Measurements from ENCODE around the gene UBE2H.
A peak's percentile ranks its signal among the peaks of the same experiment; 100 is the strongest.

- TF ChIP-seq MXI1 (IDR thresholded peaks at IDR 0.05; ENCODE audit: borderline replicate concordance, low read depth, low read length) (0 out of 2 replicates have a peak, but pooled peaks have one; percentile 48), CTCF (conservative IDR thresholded peaks at IDR 0.05; ENCODE audit: low read depth, low read length) (no peak), CEBPB (IDR thresholded peaks at IDR 0.05; ENCODE audit: low read depth, low read length) (no peak), POLR2A (IDR thresholded peaks at IDR 0.05; ENCODE audit: low read depth, low read length) (no peak), RCOR1 (IDR thresholded peaks at IDR 0.05; ENCODE audit: insufficient replicate concordance, low read length) (no peak), RAD21 (IDR thresholded peaks at IDR 0.05; ENCODE audit: low read length) (no peak), MAZ (IDR thresholded peaks at IDR 0.05; ENCODE audit: borderline replicate concordance, low read depth, low read length) (no peak), BHLHE40 (IDR thresholded peaks at IDR 0.05; ENCODE audit: low read depth, low read length) (peak; percentile 75; the same call in 1 of the 2 replicates), RFX5 (IDR thresholded peaks at IDR 0.05; ENCODE audit: low read depth, low read length) (no peak), CHD1 (IDR thresholded peaks at IDR 0.05; ENCODE audit: low read depth, low read length) (no peak), USF2 (IDR thresholded peaks at IDR 0.05; ENCODE audit: low read depth, low read length) (peak; percentile 42; the same call in 1 of the 2 replicates), NFE2L2 (IDR thresholded peaks at IDR 0.05; ENCODE audit: low read depth, low read length) (no peak)
- TF ChIP-seq, protein P1, sequence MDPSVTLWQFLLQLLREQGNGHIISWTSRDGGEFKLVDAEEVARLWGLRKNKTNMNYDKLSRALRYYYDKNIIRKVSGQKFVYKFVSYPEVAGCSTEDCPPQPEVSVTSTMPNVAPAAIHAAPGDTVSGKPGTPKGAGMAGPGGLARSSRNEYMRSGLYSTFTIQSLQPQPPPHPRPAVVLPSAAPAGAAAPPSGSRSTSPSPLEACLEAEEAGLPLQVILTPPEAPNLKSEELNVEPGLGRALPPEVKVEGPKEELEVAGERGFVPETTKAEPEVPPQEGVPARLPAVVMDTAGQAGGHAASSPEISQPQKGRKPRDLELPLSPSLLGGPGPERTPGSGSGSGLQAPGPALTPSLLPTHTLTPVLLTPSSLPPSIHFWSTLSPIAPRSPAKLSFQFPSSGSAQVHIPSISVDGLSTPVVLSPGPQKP (IDR thresholded peaks at IDR 0.05; ENCODE audit: borderline replicate concordance, low read depth, low read length) = no peak
Measured at GRCh38 chr7:129969881-129970446, 17.2 kb upstream of the UBE2H start.

Measured in IMR-90 (cell line).